Right lung (tissue), 5 donors: Measurements from ENCODE around the gene EEF1A2. TPM values are rescaled to one million over a fixed set of nuclear protein-coding genes. Genes with fewer than 3 reads are reported as not detected.

Experiments used
- DNase-seq, 2 donors: peaks; one replicate each; pipeline ENCODE4 v3.0.0-alpha.2; 2013
- polyA plus RNA-seq, 5 donors: library from polyadenylated mRNA; unstranded; fragments of 120-200 nt; gene quantifications; one replicate each; pipeline versions ENCODE4 v1.2.1 to v1.2.3, GENCODE V29; 2013; ENCODE audit warnings: inconsistent platforms in 1 of 5, low replicate concordance in 1 of 5; ENCODE audit not compliant: insufficient read length in 5 of 5, insufficient read depth in 1 of 5

Gene EEF1A2
- polyA plus RNA-seq, 5 donors: 0.36 to 38.6 (median 0.61) TPM

DNA sequence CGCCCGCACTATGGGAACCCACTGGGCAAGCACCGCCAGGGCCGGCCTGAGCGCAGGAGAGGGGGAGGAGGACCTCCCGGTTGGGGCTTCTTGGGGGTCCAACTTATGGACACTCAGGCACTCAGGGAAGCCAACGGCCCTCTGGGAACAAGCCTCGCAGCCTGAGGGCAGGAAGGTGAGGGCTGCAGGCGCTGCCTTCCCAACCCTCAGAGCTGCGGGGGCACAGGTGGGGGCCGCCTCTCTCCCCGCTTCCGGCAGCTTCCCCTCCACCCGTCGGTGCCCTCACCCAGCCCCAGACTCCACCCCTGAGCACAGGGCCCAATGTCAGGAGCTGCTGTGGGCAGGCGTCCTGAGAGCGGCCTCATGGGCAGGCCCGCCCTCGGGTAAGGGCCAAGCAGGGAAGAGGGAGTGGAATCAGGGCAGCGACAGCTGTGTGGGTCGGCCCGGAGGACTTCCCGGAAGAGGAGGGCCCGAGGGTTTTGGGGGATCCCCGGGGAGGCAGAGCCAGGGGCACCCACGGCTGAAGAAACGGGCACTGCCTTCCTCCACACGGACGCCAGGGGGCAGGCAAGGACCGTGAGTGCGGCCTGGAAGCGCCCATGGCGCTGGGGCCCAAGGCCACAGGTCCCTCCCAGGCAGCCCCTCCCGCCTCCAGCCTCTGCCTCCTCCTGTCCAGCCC is 38.8 kb upstream of the EEF1A2 start:
- peak; percentile 82 to 84 for DNase-seq

DNA sequence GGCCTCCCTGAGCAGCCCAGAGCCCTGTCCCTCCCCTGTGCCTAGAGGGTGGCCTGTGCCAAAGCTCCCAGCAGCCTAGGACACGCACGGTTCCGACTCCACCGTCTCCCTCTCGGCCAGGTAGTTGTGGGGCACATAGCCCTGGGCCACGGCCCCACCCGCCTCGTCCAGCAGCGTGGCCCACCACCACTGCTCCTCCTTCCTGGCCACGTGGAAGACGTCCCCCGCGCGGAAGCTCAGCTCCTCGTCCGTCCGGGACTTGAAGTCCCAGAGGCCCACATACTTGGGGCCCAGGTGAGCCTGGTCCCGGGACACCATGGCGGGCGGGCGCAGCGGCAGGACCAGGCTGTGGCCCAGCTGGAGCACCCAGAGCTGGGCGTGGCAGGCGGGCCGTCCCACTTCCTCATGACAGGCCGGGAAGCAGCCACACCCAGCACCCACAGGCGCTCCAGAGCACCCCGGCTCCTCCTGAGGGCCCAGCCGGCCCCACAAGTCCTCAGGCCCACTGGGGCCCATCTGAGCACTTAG is 38.2 kb upstream of the EEF1A2 start, which contains the start of gene PTK6:
Gene PTK6 (minus strand): TSS at position 380 of the 528 bp plus-strand sequence. CDS start 62 bp downstream, at position 318.
- DNase-seq: no peak

DNA sequence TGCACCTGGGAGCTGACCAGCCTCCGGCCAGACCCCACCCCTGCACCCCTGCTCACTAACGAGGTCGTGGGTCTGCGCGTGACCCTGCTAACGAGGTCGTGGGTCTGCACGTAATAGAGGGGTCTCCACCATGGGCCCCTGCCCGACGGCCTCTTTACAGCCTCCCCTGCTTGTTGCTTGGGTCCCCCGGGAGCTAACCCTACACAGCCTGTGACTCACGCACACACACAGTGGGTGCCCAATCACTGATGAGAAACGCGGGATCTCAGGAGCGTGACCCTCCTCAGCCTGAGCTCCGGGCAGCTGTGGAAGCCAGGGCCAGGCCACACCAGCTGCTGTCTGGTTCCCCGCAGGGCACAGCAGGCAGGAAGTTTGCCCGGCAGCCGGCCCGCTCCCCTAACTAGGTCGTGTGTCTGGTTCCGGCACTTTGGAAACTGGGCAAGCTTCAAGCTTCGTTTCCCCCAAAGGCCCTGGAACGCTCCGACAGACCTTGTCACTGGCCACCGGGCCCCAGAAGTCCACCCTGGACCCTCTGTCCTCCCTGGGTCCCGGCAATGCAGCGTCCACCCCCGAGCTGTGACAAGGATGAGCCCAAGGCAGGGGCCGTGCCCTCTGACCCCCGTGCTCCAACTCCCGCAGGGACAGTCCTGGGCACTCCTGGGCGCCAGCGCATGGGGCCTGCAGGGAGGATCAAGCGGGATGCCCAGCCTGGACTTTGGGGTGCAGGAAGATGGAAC is 37.5 kb upstream of the EEF1A2 start:
- no peak for DNase-seq

DNA sequence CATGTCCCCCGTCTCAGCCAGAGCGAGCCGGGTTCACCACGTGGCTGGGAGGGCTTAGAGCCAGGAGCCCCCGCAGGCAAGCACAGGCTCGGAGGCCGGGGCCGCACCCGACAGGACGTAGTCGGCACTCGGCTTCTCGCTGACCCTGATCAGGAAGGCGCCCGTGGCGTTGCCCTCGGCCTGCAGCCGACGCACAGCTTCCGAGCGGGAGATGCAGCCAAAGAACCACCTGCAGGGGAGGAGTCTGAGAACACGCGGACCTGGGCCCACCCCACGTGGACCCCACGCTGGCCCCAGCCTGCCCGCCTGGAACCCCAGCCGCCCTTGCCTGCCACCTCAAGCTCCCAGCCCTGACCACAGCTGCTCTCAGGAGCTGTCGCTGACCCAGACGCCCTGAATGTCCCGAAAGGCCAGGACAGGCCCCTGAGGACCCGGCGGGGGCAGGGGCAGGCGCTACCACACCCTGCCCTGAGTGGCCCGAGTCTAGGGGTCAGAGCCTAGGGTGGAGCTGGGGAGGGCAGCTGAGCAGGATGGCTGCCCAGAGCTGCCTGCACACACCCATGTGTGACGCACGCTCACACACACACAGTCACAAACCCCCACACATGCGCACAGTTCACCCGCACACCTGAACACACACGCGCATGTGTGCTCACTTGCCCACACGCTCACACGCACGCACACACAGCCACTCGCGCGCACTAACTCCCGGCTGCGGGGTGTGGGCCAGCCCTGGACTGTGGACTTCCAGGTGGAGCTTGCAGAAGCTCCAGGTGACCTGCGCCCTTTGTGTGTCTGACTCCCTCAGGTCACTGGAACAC is 36.2 kb upstream of the EEF1A2 start:
- DNase-seq: no peak

DNA sequence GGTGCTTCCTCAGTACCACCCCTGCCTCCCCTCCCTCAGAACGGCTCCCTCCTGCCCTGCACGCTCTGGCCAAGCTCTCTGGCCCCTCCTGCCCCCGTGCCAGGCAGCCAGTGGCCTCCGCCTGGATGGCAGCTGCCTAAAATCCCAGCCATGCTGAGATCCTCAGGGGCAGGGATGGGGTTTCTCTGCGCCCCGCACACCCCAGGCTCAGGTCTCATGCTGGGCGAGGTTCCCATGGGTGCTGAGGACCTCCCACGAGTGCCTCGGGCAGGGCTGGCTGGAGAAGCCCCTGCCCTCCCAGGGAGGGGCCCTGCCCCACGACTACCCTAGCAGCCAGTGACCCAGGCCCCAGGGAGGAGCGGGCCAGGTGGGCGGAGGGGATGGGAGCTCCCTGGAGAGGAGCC is 35.5 kb upstream of the EEF1A2 start:
- DNase-seq: no peak

DNA sequence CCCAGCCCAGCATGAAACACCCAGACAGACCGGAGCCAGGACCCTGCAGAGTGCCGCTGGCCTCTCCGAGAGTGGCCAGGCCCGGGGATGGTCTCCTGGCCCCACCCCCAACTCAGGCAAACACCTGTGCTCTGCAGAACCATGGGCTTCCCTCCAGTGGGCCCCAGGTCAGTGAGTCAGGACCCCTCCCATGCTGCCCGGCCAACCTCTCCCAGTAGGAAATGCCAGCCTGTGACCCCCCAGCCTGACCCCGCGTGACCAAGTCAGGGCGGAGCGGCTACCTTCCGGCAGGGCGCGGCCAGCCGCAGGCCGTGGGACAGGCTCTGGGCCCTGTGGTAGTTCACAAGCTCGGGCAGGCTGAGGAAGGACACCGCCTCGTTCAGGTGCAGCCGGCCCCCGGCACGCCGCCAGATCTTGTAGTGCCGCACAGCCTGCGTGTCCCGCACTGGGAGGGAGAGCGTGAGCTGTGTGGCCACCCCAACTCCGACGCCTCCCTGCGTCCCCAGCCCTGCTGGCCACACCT is 35.0 kb upstream of the EEF1A2 start:
- no peak for DNase-seq

DNA sequence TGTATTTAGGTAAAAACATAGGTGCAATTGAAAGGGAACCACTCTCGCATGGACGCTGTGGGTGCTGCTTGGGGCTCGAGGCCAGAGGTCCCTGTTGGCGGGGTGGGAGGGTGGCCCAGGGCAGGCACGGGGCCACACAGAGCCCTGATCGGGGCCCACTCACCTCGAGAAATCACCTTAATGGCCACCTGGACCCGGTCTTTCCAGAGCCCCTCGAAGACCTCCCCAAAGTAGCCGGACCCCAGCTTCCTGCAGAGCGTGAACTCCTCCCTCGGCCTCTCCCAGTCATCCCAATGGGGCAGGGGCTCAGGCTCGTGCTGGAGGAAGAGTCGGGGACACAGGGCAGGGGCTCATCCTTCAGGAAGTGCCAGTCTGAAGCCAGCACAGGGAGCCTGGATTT is 34.5 kb upstream of the EEF1A2 start:
- no peak for DNase-seq

DNA sequence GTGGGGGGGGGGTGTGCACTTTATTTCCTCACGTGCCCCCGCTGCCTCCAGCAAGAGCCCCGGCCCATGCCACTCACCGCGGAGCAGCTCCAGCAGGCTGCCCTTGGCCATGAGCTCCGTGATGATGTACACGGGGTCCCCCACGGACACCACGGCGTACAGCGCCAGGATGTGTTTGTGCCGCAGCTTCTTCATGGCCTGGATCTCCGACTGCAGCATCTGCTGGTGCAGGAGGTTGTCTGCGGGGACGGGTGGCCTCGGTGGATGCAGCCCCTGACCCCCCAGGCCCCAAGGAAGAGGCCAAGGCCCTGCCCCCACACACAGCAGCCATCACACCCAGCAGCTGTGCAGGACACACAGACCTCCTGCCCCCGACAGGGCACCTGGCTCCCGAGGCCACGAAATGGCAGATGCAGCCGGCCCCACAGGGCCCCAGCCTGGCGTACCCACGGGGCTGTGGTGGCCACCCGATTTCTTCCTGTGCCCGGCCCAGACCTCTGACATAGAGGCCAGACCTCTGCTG is 33.6 kb upstream of the EEF1A2 start:
- DNase-seq: no peak

DNA sequence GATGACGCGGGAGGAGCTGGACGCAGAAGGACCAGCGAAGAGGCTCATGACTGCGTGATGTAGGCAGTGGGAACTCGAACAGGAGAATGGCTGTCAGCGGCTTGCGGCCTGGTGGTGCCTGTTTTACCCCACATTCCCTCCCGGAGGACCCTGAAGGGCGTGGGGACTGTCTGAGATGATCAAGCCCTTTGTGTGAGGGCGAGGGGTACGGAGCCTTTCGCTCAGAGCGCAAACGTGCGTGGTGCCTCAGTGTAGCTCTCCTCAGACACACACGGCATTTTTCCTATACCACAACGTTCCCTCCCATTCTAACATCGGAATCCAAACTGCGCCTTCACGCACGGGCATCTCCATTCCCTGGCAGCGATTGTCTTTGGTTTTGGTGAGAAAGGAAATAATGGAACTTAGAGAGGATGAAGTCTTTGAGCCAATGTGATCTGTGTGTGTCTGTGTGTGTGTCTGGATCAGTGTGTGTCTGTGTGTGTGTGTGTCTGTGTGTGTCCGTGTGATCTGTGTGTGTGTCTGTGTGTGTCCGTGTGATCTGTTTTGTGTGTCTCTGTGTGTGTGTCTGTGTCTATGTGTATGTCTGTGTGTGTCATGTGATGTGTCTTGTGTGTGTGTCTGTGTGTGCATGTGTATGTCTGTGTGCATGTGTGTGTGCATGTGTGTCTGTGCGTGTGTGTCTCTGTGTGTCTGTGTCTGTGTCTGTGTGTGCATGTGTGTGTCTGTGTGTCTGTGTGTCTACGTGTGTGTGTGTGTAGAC is 33.0 kb upstream of the EEF1A2 start:
- no peak for DNase-seq

DNA sequence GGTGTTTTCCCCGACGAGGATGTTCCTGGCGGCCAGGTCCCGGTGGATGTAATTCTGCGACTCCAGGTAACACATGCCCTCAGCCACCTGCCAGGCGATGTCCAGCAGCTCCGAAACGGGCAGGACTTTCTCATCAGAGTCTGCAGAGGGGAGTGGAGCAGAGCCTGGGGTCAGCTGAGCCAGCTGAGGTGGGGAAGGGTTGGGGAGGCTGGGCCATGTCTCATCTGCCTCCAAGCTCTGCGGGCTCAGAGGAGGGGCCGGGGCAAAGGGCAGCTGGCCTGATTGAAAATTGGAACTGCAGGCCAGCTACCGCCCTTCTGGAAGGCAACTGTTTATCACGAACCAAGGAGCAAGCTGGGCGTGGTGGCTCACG is 31.9 kb upstream of the EEF1A2 start:
- no peak for DNase-seq

DNA sequence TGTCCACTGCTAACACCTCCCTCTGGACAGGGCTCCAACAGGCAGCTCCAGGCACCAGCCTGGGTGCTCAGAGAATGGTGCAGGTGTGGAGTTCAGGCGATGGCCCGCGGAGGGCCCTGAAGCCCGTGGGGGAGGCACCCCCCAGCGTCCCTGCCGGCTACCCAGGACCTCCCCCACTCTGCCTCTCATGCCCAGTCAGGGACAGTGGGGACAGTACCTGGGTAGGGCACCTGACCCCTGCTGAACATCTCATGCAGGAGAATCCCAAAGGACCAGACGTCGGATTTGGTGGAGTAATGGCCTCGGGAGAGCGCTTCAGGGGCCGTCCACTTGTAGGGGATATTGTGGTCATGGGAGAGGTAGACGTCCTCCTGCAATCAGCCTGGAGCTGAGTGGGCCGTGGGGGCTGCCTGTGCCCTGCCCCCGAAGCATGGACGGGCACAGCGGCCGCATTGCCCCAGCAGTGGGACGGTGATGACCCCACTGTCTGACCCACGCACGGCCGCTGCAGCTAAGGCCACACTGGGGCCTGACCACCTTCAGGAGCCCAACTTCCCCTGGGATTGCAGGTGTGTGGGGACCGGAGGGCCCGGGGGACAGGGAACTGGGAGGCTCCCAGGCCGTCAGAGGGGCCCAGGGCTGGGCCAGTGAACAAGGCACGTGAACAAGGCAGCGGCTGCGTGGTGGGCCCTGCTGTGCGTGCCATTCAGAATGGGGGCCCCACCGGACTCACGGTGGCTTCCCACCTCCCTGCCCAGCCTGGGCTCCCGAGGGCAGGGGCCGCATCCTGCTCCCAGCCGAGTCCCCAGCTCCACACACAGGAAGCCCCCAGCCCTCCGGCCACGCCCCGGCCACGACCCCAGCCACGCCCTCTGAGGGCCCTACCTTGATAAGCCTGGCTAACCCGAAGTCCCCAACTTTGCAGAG is 31.2 kb upstream of the EEF1A2 start:
- no peak for DNase-seq

DNA sequence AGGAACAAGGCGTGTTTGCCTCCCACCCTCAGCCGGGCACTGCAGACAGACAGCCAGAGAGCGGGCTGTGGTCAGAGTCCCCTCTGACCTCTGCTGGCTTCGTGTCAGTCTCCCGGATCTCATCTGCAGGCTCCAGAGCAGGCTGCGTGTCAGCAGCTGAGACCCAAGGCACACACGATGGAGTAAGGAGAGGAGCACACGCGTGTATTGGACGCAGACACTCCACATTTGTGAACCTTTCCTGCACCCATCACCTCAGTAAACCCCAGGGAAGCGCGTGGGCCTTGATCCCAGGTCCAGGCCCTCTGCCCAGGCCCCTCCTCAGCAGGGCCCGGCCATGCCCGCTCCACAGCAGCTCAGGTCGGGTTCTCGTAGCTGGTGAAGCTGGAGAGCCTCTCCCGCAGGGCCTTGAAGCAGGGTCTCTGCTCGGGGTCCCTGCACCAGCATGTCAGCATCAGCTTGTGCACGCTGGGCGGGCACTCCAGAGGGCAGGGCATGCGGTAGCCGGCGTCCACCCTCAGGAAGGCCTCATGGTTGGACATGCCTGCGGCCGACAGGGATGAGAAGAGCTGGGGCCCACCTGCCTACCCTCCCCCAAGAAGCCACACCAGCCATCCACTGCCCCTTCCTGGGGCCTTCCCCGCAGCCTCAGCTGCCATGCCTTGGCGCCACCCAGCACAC is 30.4 kb upstream of the EEF1A2 start:
- no peak for DNase-seq

DNA sequence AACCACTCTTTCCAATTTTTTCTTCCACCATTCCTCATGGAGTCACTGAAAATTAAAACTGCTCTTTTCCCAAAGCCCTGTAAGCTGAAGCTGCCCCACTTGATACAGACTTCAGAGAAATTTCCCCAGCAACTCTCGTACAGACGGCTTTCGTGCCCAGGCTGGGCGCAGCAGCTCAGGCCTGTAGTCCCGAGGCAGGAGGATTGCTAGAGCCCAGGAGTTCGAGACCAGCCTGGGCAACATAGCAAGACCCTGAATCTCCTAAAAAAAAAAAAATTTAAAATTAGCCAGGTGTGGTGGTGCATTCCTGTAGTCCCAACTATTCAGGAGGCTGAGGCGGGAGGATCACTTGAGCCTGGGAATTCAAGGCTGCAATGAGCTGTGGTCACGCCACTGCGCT is 28.3 kb upstream of the EEF1A2 start:
- no peak for DNase-seq

DNA sequence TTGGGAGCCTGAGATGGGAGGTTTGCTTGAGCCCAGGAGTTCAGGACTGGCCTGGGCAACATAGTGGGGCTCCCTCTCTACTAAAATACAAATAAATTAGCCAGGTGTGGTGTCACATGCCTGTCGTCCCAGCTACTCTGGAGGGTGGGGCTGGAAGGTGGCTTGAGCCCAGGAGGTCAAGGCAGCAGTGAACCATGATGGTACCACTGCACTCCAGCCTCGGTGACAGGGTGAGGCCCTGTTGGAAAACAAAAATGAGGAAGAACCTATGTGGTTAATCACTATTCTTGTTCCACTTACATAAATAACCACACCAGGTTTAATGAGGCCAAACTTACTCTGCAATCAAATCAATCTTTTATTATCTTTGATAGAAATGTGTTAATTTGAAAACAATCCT is 27.1 kb upstream of the EEF1A2 start:
- DNase-seq: no peak

DNA sequence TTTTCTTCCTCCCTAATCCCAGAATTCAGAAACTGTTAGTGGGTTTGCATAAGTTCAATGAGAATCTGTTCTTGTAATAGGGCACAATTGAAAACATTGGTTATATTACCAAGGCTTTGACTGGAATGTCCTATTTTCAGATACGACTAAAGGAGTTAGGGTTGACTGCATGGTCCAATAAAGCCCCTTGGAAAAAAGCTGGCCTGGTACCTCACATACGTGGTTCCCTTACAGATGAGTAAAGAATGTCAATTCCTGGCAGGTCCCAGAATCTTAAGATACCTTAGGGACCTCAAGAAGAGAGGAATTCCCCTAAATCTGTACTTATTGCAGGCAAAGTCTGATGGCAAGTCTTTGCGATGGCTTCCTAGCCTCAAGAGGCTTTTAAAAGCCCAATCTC is 26.3 kb upstream of the EEF1A2 start:
- DNase-seq: no peak

DNA sequence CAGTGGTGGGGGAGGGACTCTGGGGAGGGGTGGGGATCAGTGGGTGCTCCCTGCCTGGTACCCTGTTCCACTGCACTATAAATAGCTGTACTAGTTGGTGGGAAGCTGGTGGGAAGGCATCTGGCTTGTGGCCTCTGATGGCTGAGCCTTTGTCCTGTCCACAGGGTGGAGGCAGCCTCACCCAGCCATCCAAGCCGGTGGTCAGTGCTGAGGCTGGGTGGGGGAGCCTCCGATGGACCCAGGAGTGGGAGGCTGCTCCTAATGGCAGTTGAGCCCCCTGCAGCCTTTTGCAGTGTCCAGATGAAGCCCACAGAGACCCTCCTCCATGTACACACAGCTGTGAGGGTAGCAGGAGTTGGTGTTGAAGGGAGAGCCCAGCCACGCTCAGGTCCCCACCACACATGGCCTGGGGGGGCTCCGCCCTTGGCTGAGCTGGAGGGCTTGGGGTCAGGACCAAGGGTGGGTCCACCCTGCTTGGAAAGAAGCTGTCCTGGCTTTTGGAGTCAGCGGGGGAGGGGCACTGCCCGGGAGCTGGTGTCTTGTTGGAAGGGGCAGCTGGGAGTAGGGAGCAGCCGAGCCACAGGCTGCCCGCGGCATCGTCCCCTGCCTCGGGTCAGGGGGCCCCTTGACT is 24.2 kb upstream of the EEF1A2 start:
- DNase-seq: no peak

DNA sequence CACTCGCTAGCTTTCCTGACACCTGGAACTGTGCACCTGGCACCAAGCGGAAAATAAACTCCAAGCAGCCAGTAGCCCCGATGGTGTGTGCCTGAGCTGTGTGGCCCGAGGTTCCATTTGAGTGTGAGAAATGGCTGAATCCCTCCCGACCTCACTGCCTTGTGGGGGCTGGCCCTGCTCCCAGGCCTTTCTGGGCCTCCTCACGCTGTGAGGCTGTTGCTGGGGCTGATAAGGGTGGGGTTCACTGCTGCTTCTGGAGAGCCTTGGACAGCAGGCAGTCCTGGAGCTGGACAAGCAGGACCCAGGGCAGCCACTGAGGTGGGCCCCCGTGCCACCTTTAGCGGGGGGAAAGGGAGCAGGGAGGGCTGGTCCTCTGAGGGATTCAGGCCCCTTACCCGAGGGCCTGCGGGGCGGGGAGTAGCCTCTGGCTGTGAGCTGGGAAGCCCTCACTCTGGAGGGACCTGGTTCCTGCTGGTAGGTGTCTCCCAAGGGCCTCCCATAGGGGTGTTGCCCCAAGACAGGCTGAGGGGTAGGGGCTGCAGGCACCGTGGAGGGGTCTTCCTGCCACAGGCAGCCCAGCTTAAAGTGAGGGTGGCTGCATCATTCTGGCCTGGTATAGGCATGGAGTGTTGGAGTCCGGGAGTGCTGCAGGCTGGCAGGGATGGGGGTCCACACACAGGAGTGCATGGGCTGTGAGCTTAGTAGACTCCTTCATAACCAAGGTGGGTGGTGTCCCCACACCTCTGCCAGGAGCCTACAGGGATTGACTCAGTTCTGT is 23.4 kb upstream of the EEF1A2 start:
- no peak for DNase-seq

DNA sequence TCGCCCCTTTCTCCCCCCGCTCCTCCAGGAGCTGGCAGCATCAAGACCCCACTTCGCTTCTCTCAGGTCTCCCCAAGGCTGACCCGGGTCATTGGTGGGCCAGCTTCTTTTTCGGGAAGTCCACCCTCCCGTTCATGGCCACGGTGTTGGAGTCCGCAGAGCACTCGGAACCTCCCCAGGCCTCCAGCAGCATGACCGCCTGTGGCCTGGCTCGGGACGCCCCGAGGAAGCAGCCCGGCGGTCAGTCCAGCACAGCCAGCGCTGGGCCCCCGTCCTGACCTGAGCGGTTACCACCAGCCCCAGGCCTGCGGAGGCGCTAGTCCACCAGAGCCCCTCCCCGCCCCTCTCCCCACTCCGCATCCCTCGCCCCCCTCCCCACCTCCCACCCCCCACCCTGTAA is 22.7 kb upstream of the EEF1A2 start:
- no peak for DNase-seq
